HepG2 (cell line): Measurements from ENCODE around the gene STRADA. TPM values are rescaled to one million over a fixed set of nuclear protein-coding genes. Genes with fewer than 3 reads are reported as not detected.

ENCODE experiments used
- DMAP1 ChIP-seq: IDR thresholded peaks from 2 replicates; pipeline ENCODE4 v1.6.1; 2016
- DNMT1 ChIP-seq: sonication (generic); formaldehyde crosslinking; IDR thresholded peaks from 2 replicates; pipeline ENCODE4 v1.5.1; 2020; ENCODE audit warnings: mild to moderate bottlenecking, missing genetic modification reagents
- ELF3 ChIP-seq: IDR thresholded peaks from 2 replicates; pipeline ENCODE4 v1.6.1; 2016; ENCODE audit warnings: missing genetic modification reagents, missing compliant biosample characterization
- EP300 ChIP-seq, 3 experiments: sonication (generic) in 1 of 3; formaldehyde crosslinking in 1 of 3; IDR thresholded peaks; 2 replicates each; pipeline versions ENCODE4 v1.5.1 to v1.6.1; 2011 to 2020; ENCODE audit warnings: low read depth in 2 of 3, low read length in 2 of 3, borderline replicate concordance in 1 of 3, improper control_type of control experiment in 1 of 3, mild to moderate bottlenecking in 1 of 3, missing genetic modification reagents in 1 of 3, moderate library complexity in 1 of 3
- FOXO4 ChIP-seq: sonication (generic); formaldehyde crosslinking; conservative IDR thresholded peaks from 2 replicates; pipeline ENCODE4 v1.8.1; 2023; ENCODE audit warnings: missing genetic modification reagents
- HOXA7 ChIP-seq: sonication (generic); formaldehyde crosslinking; IDR thresholded peaks from 2 replicates; pipeline ENCODE4 v1.8.1; 2022; ENCODE audit warnings: mild to moderate bottlenecking, missing genetic modification reagents, moderate library complexity
- MLX ChIP-seq: IDR thresholded peaks from 2 replicates; pipeline ENCODE4 v1.6.1; 2016
- MTF2 ChIP-seq: sonication (generic); formaldehyde crosslinking; IDR thresholded peaks from 2 replicates; pipeline ENCODE4 v1.5.0; 2020; ENCODE audit warnings: missing genetic modification reagents, borderline replicate concordance
- RNF2 ChIP-seq: fragments of 450-650 bp; conservative IDR thresholded peaks from 2 replicates; pipeline ENCODE4 v1.6.1; 2016; ENCODE audit warnings: low read depth
- SMAD3 ChIP-seq: sonication (generic); formaldehyde crosslinking; IDR thresholded peaks from 2 replicates; pipeline ENCODE4 v1.4.0; 2020; ENCODE audit warnings: missing genetic modification reagents
- ZNF629 ChIP-seq: sonication (generic); formaldehyde crosslinking; conservative IDR thresholded peaks from 2 replicates; pipeline ENCODE4 v1.5.0; 2020; ENCODE audit warnings: missing genetic modification reagents
- ZNF691 ChIP-seq: sonication (generic); formaldehyde crosslinking; IDR thresholded peaks from 2 replicates; pipeline ENCODE4 v1.4.0; 2020; ENCODE audit warnings: missing genetic modification reagents, low read depth, mild to moderate bottlenecking, borderline replicate concordance
- ZNF75D ChIP-seq: sonication (generic); formaldehyde crosslinking; IDR thresholded peaks from 2 replicates; pipeline ENCODE4 v1.8.1; 2023; ENCODE audit warnings: missing genetic modification reagents, mild to moderate bottlenecking, borderline replicate concordance
- ZNF781 ChIP-seq: sonication (generic); formaldehyde crosslinking; IDR thresholded peaks from 2 replicates; pipeline ENCODE4 v1.5.1; 2020; ENCODE audit warnings: borderline replicate concordance, mild to moderate bottlenecking, missing genetic modification reagents; ENCODE audit errors: not compliant biosample characterization
- polyA plus RNA-seq, 8 experiments: library from polyadenylated mRNA; depleted of rRNA in 3 of 8; stranded (reverse) in 7 of 8; unstranded in 1 of 8; fragments of >200 nt; fragmentation: Illumina TruSeq in 4 of 8; extraction: Trizol in 4 of 8; gene quantifications; 2 replicates each; pipeline versions ENCODE4 v1.2.1 to v1.2.3, GENCODE V29; 2011 to 2016; ENCODE audit warnings: low read depth in 4 of 8, missing spikeins in 1 of 8, mixed read lengths in 1 of 8; ENCODE audit not compliant: insufficient read depth in 1 of 8
- total RNA-seq, 5 experiments: library from RNA; depleted of rRNA; stranded (reverse); fragments of >200 nt; fragmentation: Illumina TruSeq; extraction: Trizol; gene quantifications; 2 replicates each; pipeline ENCODE4 v1.2.3, GENCODE V29; 2016; ENCODE audit warnings: low read depth in 1 of 5
- TF ChIP-seq, protein P1 (sequence below): sonication (generic); formaldehyde crosslinking; IDR thresholded peaks from 2 replicates; pipeline ENCODE4 v1.4.0; 2020; ENCODE audit warnings: mild to moderate bottlenecking, low read depth, missing genetic modification reagents
- TF ChIP-seq, protein P2 (sequence below): IDR thresholded peaks from 2 replicates; pipeline ENCODE4 v1.6.1; 2016
- TF ChIP-seq, protein P3 (sequence below), 2 experiments: IDR thresholded peaks; 2 replicates each; pipeline ENCODE4 v1.6.1; 2011 to 2012; ENCODE audit warnings: low read length in 2 of 2, borderline replicate concordance in 1 of 2, low read depth in 1 of 2, mild to moderate bottlenecking in 1 of 2, moderate library complexity in 1 of 2

Gene STRADA
- total and polyA plus RNA-seq, 2 of the 13 experiments (the other 11 are each of a cell fraction or from before 2014, with no cell fraction given), result 17.6 to 17.9 TPM

DNA sequence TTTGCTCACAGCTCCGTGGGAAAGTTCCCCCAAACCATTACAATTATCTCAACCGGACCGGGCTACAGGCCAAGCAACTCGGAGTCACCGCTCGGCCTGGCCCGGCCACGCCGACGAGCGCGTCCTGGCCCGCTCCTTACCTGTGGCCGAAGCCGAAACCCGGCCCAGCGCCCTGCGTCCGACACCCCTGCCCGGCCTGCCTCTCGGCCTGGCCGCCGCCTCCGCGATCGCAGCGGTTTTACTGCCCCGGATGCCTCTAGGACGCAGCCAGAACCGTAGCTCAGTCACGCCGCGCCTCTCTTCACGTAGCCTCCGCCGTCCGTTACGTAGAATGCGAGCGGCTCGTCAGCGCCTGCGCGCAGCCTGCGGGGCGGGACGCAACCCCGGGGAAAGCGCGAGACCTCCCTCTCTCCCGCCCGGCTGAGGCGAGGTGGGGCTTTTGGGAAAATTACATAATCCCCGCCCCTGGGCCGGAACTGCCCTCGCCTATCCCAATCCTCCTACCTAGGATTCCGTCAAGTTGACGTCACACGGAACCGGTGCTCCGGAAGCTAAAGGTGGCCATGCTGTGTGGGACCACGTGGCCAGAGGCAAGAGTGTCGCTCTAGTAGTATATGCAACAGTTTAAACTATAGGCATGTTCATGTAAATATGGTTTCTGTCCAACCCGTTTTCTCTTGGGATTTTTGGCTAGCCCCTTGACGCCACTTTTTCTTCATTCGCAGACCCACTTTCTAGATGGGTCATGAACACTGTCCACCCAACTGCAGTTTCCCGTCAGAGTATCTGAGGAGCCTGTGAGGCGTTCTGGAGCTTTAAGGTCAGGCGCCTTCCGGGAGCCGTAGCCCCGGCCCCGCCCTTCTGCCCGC lies 31.9 kb upstream of the STRADA start, which contains the start of gene CCDC47 (continued):
- TF ChIP-seq DMAP1 (CRISPR knock-in tag), result peak; percentile 100
- TF ChIP-seq, protein P1, sequence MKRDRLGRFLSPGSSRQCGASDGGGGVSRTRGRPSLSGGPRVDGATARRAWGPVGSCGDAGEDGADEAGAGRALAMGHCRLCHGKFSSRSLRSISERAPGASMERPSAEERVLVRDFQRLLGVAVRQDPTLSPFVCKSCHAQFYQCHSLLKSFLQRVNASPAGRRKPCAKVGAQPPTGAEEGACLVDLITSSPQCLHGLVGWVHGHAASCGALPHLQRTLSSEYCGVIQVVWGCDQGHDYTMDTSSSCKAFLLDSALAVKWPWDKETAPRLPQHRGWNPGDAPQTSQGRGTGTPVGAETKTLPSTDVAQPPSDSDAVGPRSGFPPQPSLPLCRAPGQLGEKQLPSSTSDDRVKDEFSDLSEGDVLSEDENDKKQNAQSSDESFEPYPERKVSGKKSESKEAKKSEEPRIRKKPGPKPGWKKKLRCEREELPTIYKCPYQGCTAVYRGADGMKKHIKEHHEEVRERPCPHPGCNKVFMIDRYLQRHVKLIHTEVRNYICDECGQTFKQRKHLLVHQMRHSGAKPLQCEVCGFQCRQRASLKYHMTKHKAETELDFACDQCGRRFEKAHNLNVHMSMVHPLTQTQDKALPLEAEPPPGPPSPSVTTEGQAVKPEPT (CRISPR knock-in tag), result peak; percentile 88
- TF ChIP-seq ELF3 (CRISPR knock-in tag), result peak; percentile 85
- TF ChIP-seq HOXA7 (CRISPR knock-in tag), result no peak
- TF ChIP-seq ZNF691 (CRISPR knock-in tag), result peak; percentile 91
- TF ChIP-seq MLX (CRISPR knock-in tag), result peak; percentile 59; the same call in 1 of the 2 replicates
- TF ChIP-seq EP300 (IDR thresholded peaks at IDR 0.05; ENCODE audit: low read depth in 2 of 2, low read length in 2 of 2), result peak; percentile 47 to 68
- TF ChIP-seq EP300 (CRISPR knock-in tag; IDR thresholded peaks at IDR 0.05; ENCODE audit: borderline replicate concordance), result no peak; the same call in 1 of the 2 replicates
- TF ChIP-seq SMAD3 (CRISPR knock-in tag), result peak; percentile 93
- peak; percentile 54 for TF ChIP-seq ZNF629
- peak; percentile 89 for TF ChIP-seq RNF2
- peak; percentile 62 for TF ChIP-seq ZNF781
- TF ChIP-seq, protein P2, sequence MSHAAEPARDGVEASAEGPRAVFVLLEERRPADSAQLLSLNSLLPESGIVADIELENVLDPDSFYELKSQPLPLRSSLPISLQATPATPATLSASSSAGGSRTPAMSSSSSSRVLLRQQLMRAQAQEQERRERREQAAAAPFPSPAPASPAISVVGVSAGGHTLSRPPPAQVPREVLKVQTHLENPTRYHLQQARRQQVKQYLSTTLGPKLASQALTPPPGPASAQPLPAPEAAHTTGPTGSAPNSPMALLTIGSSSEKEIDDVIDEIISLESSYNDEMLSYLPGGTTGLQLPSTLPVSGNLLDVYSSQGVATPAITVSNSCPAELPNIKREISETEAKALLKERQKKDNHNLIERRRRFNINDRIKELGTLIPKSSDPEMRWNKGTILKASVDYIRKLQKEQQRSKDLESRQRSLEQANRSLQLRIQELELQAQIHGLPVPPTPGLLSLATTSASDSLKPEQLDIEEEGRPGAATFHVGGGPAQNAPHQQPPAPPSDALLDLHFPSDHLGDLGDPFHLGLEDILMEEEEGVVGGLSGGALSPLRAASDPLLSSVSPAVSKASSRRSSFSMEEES, result peak; percentile 93
- no peak for TF ChIP-seq FOXO4 (CRISPR knock-in tag)
- TF ChIP-seq ZNF75D (CRISPR knock-in tag), result no peak
- TF ChIP-seq MTF2 (CRISPR knock-in tag), result 0 out of 2 replicates have a peak, but pooled peaks have one; percentile 13
- TF ChIP-seq DNMT1 (CRISPR knock-in tag), result peak; percentile 94
- TF ChIP-seq, protein P3, sequence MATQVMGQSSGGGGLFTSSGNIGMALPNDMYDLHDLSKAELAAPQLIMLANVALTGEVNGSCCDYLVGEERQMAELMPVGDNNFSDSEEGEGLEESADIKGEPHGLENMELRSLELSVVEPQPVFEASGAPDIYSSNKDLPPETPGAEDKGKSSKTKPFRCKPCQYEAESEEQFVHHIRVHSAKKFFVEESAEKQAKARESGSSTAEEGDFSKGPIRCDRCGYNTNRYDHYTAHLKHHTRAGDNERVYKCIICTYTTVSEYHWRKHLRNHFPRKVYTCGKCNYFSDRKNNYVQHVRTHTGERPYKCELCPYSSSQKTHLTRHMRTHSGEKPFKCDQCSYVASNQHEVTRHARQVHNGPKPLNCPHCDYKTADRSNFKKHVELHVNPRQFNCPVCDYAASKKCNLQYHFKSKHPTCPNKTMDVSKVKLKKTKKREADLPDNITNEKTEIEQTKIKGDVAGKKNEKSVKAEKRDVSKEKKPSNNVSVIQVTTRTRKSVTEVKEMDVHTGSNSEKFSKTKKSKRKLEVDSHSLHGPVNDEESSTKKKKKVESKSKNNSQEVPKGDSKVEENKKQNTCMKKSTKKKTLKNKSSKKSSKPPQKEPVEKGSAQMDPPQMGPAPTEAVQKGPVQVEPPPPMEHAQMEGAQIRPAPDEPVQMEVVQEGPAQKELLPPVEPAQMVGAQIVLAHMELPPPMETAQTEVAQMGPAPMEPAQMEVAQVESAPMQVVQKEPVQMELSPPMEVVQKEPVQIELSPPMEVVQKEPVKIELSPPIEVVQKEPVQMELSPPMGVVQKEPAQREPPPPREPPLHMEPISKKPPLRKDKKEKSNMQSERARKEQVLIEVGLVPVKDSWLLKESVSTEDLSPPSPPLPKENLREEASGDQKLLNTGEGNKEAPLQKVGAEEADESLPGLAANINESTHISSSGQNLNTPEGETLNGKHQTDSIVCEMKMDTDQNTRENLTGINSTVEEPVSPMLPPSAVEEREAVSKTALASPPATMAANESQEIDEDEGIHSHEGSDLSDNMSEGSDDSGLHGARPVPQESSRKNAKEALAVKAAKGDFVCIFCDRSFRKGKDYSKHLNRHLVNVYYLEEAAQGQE (IDR thresholded peaks at IDR 0.05; ENCODE audit: borderline replicate concordance in 1 of 2, low read depth in 1 of 2, low read length in 2 of 2), result peak in 1 of 2 experiments; percentile 62; a peak in 1 of 4 replicates
